A549 (cell line): ENCODE measurements around the gene TUB. TPM values are rescaled to one million over a fixed set of nuclear protein-coding genes. Genes with fewer than 3 reads are reported as not detected.

Experiments
- ATAC-seq, 2 experiments: fragments of 200-7000 bp in 1 of 2; fragments of >200 bp in 1 of 2; cut with Nextera tagmentation in 1 of 2; cut with Tn5 transposase in 1 of 2; 3 replicates each; pipeline versions ENCODE4 v1.8.0 to v1.9.1; 2018 to 2020; ENCODE audit warnings: mild to moderate bottlenecking in 1 of 2, moderate library complexity in 1 of 2
- CTCF ChIA-PET: fragments of 300-600 bp; sonication (Branson Sonifier 250); formaldehyde crosslinking; extraction: SDS; loops from one replicate; lab custom pipeline; 2021; ENCODE audit warnings: antibody characterized with exemption, inconsistent platforms; lab: Yijun Ruan, JAX
- POLR2A ChIA-PET: fragments of 350-600 bp; formaldehyde crosslinking; extraction: SDS; loops from one replicate; lab custom pipeline; 2021; ENCODE audit warnings: antibody characterized with exemption, inconsistent platforms; lab: Yijun Ruan, JAX
- DNase-seq, 2 experiments: peaks; one replicate each; pipeline versions ENCODE4 v3.0.0 to v3.0.0-alpha.2; 2011 to 2016; ENCODE audit warnings: low read depth in 1 of 2, low spot score in 1 of 2
- FAIRE-seq: peaks from 2 replicates; lab custom pipeline; 2011; peaks lifted over from hg19 to GRCh38; lab: Jason Lieb, UNC
- H3K27ac ChIP-seq, 2 experiments: fragments of >200 bp; sonication (Bioruptor Twin); formaldehyde crosslinking; 3 replicates each; pipeline ENCODE4 v1.5.1; 2016 to 2017
- H3K4me1 ChIP-seq: fragments of >200 bp; sonication (Bioruptor Twin); formaldehyde crosslinking; 3 replicates; pipeline ENCODE4 v1.6.1; 2016
- H3K4me2 ChIP-seq: fragments of >200 bp; sonication (Bioruptor Twin); formaldehyde crosslinking; 3 replicates; pipeline ENCODE4 v1.6.1; 2016
- H3K4me3 ChIP-seq: fragments of >200 bp; sonication (Bioruptor Twin); formaldehyde crosslinking; 3 replicates; pipeline ENCODE4 v1.5.1; 2016
- H3K9me3 ChIP-seq: fragments of >200 bp; sonication (Bioruptor Twin); formaldehyde crosslinking; 3 replicates; pipeline ENCODE4 v1.6.1; 2016
- BHLHE40 ChIP-seq: IDR thresholded peaks from 2 replicates; pipeline ENCODE4 v1.6.1; 2012; ENCODE audit warnings: low read depth, low read length, inconsistent platforms
- CEBPB ChIP-seq, 2 experiments: fragments of >200 bp in 1 of 2; sonication (Bioruptor Twin) in 1 of 2; formaldehyde crosslinking in 1 of 2; IDR thresholded peaks; 2 replicates each; pipeline ENCODE4 v1.6.1; 2012 to 2016
- CHD4 ChIP-seq: fragments of 200-600 bp; sonication (generic); IDR thresholded peaks from 2 replicates; pipeline ENCODE4 v1.6.1; 2016; ENCODE audit warnings: antibody characterized with exemption, mild to moderate bottlenecking, borderline replicate concordance
- EHF ChIP-seq: fragments of 250-450 bp; sonication (Bioruptor Pico); IDR thresholded peaks from 2 replicates; pipeline ENCODE4 v1.5.0; 2020; ENCODE audit warnings: mild to moderate bottlenecking
- EHMT2 ChIP-seq: fragments of 200-600 bp; sonication (generic); IDR thresholded peaks from 2 replicates; pipeline ENCODE4 v1.6.1; 2016; ENCODE audit warnings: antibody characterized with exemption, low read depth, mild to moderate bottlenecking, moderate library complexity
- EP300 ChIP-seq, 2 experiments: fragments of >200 bp; sonication (Bioruptor Twin); formaldehyde crosslinking; IDR thresholded peaks; 2 replicates in 1 of 2; 3 replicates in 1 of 2; pipeline ENCODE4 v1.6.1; 2016 to 2017
- ESRRA ChIP-seq: fragments of 150-350 bp; IDR thresholded peaks from 2 replicates; pipeline ENCODE4 v1.6.1; 2014; ENCODE audit warnings: mild to moderate bottlenecking, low read length, borderline replicate concordance
- FOSL2 ChIP-seq, 2 experiments: fragments of 450-650 bp in 1 of 2; fragments of >200 bp in 1 of 2; sonication (Bioruptor Twin) in 1 of 2; formaldehyde crosslinking; IDR thresholded peaks; 2 replicates each; pipeline versions ENCODE4 v1.5.0 to v1.6.1; 2016 to 2020; ENCODE audit warnings: mild to moderate bottlenecking in 1 of 2, moderate library complexity in 1 of 2
- FOXS1 ChIP-seq: fragments of 250-450 bp; sonication (Bioruptor Pico); IDR thresholded peaks from 2 replicates; pipeline ENCODE4 v1.5.0; 2020; ENCODE audit warnings: mild to moderate bottlenecking, moderate library complexity
- GATA3 ChIP-seq: IDR thresholded peaks from 2 replicates; pipeline ENCODE4 v1.6.1; 2012; ENCODE audit warnings: borderline replicate concordance
- HEYL ChIP-seq: fragments of 250-450 bp; sonication (Bioruptor Pico); IDR thresholded peaks from 2 replicates; pipeline ENCODE4 v1.8.0; 2021; ENCODE audit warnings: mild to moderate bottlenecking, moderate library complexity
- HOXA7 ChIP-seq: fragments of 250-450 bp; sonication (Bioruptor Pico); IDR thresholded peaks from 2 replicates; pipeline ENCODE4 v1.5.0; 2020; ENCODE audit warnings: mild to moderate bottlenecking, moderate library complexity
- HOXB13 ChIP-seq: fragments of 250-450 bp; sonication (Bioruptor Pico); IDR thresholded peaks from 2 replicates; pipeline ENCODE4 v1.5.0; 2020; ENCODE audit warnings: low read depth, mild to moderate bottlenecking, moderate library complexity
- HOXB5 ChIP-seq: fragments of 250-450 bp; sonication (Bioruptor Pico); IDR thresholded peaks from 2 replicates; pipeline ENCODE4 v1.5.0; 2020; ENCODE audit warnings: mild to moderate bottlenecking, moderate library complexity
- JUN ChIP-seq, 2 experiments: fragments of >200 bp; sonication (Bioruptor Twin); formaldehyde crosslinking; IDR thresholded peaks; 2 replicates in 1 of 2; 3 replicates in 1 of 2; pipeline ENCODE4 v1.6.1; 2016 to 2017
- JUNB ChIP-seq: fragments of >200 bp; sonication (Bioruptor Twin); formaldehyde crosslinking; IDR thresholded peaks from 2 replicates; pipeline ENCODE4 v1.6.1; 2016
- KDM1A ChIP-seq: fragments of 200-600 bp; sonication (generic); IDR thresholded peaks from 2 replicates; pipeline ENCODE4 v1.6.1; 2016; ENCODE audit warnings: low read depth, mild to moderate bottlenecking
- MAFK ChIP-seq: fragments of 450-650 bp; IDR thresholded peaks from 2 replicates; pipeline ENCODE4 v1.6.1; 2014; ENCODE audit not compliant: partially characterized antibody
- MAZ ChIP-seq: fragments of 150-350 bp; IDR thresholded peaks from 2 replicates; pipeline ENCODE4 v1.6.1; 2014; ENCODE audit warnings: antibody characterized with exemption, low read depth, low read length, borderline replicate concordance
- MYC ChIP-seq: IDR thresholded peaks from 2 replicates; pipeline ENCODE4 v1.6.1; 2012; ENCODE audit warnings: mild to moderate bottlenecking, inconsistent platforms, low read length, improper control_type of control experiment, borderline replicate concordance
- NFE2L2 ChIP-seq: fragments of 150-350 bp; conservative IDR thresholded peaks from 2 replicates; pipeline ENCODE4 v1.6.1; 2014; ENCODE audit warnings: low read length
- NR3C1 ChIP-seq: fragments of >200 bp; sonication (Bioruptor Twin); formaldehyde crosslinking; IDR thresholded peaks from 3 replicates; pipeline ENCODE4 v1.6.1; 2017
- PHF8 ChIP-seq: fragments of 200-600 bp; sonication (generic); IDR thresholded peaks from 2 replicates; pipeline ENCODE4 v1.6.1; 2016; ENCODE audit warnings: low read depth, mild to moderate bottlenecking, antibody characterized with exemption, moderate library complexity, borderline replicate concordance
- POLR2A ChIP-seq: IDR thresholded peaks from 2 replicates; pipeline ENCODE4 v1.6.1; 2012; ENCODE audit warnings: mild to moderate bottlenecking, low read length
- RAD21 ChIP-seq, 2 experiments: fragments of >200 bp in 1 of 2; sonication (Bioruptor Twin) in 1 of 2; formaldehyde crosslinking in 1 of 2; IDR thresholded peaks in 1 of 2; conservative IDR thresholded peaks in 1 of 2; 2 replicates in 1 of 2; 3 replicates in 1 of 2; pipeline ENCODE4 v1.6.1; 2012 to 2018; ENCODE audit warnings: inconsistent platforms in 1 of 2
- RARB ChIP-seq: fragments of 250-450 bp; sonication (Bioruptor Pico); IDR thresholded peaks from 2 replicates; pipeline ENCODE4 v1.8.0; 2021; ENCODE audit warnings: mild to moderate bottlenecking, moderate library complexity
- RCOR1 ChIP-seq: fragments of 150-350 bp; IDR thresholded peaks from 2 replicates; pipeline ENCODE4 v1.6.1; 2014; ENCODE audit warnings: antibody characterized with exemption, low read length, low read depth
- RFX5 ChIP-seq: fragments of 450-650 bp; IDR thresholded peaks from 2 replicates; pipeline ENCODE4 v1.7.1; 2014; ENCODE audit warnings: antibody characterized with exemption, mild to moderate bottlenecking, moderate library complexity
- RNF2 ChIP-seq: fragments of 200-600 bp; sonication (generic); IDR thresholded peaks from 2 replicates; pipeline ENCODE4 v1.6.1; 2016; ENCODE audit warnings: low read depth, mild to moderate bottlenecking, antibody characterized with exemption, moderate library complexity, borderline replicate concordance
- SREBF2 ChIP-seq: fragments of 450-650 bp; IDR thresholded peaks from 2 replicates; pipeline ENCODE4 v1.6.1; 2014; ENCODE audit warnings: mild to moderate bottlenecking, moderate library complexity
- TP53 ChIP-seq: fragments of 250-450 bp; sonication (Bioruptor Pico); IDR thresholded peaks from 2 replicates; pipeline ENCODE4 v1.5.0; 2021; ENCODE audit warnings: mild to moderate bottlenecking, moderate library complexity
- WGBS: methylation state at CpG from one replicate; pipeline ENCODE4 v1.1.6; 2017; ENCODE audit errors: missing lambda C conversion rate; 5-methylcytosine and 5-hydroxymethylcytosine counted together
- polyA plus RNA-seq, 4 experiments: library from polyadenylated mRNA; depleted of rRNA in 3 of 4; stranded (reverse); fragments of >200 nt; fragmentation: RNase III in 1 of 4; extraction: RNeasy Plus Mini Kit Qiagen cat#74134 plus additional on column Dnase treatment in 1 of 4; gene quantifications; 2 replicates in 3 of 4; 3 replicates in 1 of 4; pipeline ENCODE4 v1.2.3, GENCODE V29; 2011 to 2017
- TF ChIP-seq, protein P1 (sequence below): fragments of 250-450 bp; sonication (Bioruptor Pico); IDR thresholded peaks from 2 replicates; pipeline ENCODE4 v1.5.0; 2020; ENCODE audit warnings: low read depth, mild to moderate bottlenecking, moderate library complexity
- TF ChIP-seq, protein P2 (sequence below): IDR thresholded peaks from 2 replicates; pipeline ENCODE4 v1.6.1; 2012; ENCODE audit warnings: low read depth, borderline replicate concordance

TUB gene
- polyA plus RNA-seq, 2 of the 4 experiments (the other 2 are of a cell fraction) = 11.3 to 13.2 TPM

DNA sequence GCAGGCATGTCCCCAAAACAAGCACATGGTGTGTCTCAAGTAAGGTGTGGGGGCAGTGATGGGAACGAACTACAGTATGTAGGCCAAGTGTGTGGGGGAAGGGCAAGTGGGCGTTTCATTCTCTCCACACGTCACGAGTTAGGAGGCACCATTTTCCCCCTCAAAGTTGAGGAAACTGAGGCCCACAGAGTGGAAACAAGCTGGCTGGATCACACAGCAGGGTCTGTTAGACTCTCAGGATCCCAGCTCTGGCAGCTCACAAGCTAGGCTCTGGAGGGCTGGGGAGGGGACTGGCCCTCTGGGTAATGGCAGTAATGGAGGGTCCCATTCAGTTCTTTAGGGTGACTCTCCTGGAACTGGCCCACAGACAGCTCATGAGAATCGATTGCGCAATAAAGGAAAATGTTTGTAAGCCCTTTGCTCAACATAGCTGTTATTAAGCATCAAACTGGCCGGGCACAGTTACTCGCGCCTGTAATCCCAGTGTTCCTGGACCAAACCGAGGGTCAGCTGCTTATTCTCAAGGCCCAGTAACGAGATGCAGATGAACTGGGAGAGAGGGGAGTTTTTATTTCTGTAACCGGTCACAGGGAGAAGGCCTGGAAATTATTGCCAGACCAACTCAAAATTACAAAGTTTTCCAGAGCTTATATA, 24.1 kb upstream of the TUB start:
- no peaks in the 10 kb centered on the region for H3K4me1 ChIP-seq
- H3K27ac ChIP-seq = no peak overlapping the region
- no peak for FAIRE-seq
- WGBS = 57% methylated on average over 12 of the region's 12 CpGs
- no peak for DNase-seq
- no peak for ATAC-seq
- H3K4me2 ChIP-seq = no peak overlapping the region
- no peaks in the 10 kb centered on the region for H3K9me3 ChIP-seq
- TF ChIP-seq CEBPB (IDR thresholded peaks at IDR 0.05) = peak; percentile 96 to 97
- TF ChIP-seq, protein P1, sequence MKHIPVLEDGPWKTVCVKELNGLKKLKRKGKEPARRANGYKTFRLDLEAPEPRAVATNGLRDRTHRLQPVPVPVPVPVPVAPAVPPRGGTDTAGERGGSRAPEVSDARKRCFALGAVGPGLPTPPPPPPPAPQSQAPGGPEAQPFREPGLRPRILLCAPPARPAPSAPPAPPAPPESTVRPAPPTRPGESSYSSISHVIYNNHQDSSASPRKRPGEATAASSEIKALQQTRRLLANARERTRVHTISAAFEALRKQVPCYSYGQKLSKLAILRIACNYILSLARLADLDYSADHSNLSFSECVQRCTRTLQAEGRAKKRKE (CRISPR knock-in tag) = no peak
- TF ChIP-seq GATA3 = no peak
- TF ChIP-seq CHD4 = no peak
- no peak overlapping the region for H3K4me3 ChIP-seq
- POLR2A ChIA-PET = no interaction called here
- CTCF ChIA-PET = interaction anchor here (1.5 to 9.8 kb wide), 4 partner anchors 17 to 42 kb away, joined by 4 to 57 read pairs (median 12); no protein-coding TSS in a partner anchor

DNA sequence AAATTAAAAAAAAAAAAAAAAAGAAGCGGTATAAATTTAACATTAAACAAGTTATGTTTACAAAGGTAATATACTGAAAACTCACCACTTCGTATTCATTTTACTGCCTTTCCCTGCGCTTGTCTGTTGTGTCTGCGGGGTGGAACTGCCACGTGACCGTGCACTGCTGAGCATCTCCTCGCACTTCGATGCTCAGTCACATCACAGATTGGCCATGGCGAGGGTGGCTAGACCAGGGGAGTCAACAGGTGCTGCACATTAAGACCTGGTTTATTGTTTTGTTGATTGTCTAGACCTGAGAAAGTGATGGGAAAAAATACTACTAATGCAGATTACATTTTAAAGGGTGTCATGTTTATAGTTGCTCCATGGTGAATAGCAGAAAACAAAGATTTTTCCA, 22.8 kb upstream of the TUB start:
- ChIA-PET CTCF (interaction anchor here (9.8 kb wide), 1 partner anchor 24 kb away, joined by 57 read pairs; no protein-coding TSS in a partner anchor), POLR2A (no interaction called here)
- 93% methylated on average over 9 of the region's 9 CpGs for WGBS
- no peak for ATAC-seq
- Histone ChIP-seq H3K4me1 (no peaks in the 10 kb centered on the region), H3K4me3 (no peak overlapping the region), H3K27ac (no peak overlapping the region), H3K4me2 (no peak overlapping the region), H3K9me3 (no peaks in the 10 kb centered on the region)
- no peak for TF ChIP-seq HOXB5 (CRISPR knock-in tag)
- TF ChIP-seq, protein P2, sequence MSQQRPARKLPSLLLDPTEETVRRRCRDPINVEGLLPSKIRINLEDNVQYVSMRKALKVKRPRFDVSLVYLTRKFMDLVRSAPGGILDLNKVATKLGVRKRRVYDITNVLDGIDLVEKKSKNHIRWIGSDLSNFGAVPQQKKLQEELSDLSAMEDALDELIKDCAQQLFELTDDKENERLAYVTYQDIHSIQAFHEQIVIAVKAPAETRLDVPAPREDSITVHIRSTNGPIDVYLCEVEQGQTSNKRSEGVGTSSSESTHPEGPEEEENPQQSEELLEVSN = no peak
- TF ChIP-seq HOXB13 (CRISPR knock-in tag) = no peak
- TF ChIP-seq ESRRA = no peak
- no peak for TF ChIP-seq RNF2
- no peak for TF ChIP-seq EHF (CRISPR knock-in tag)
- no peak for TF ChIP-seq FOSL2 (IDR thresholded peaks at IDR 0.05)
- TF ChIP-seq FOSL2 (CRISPR knock-in tag; IDR thresholded peaks at IDR 0.05) = no peak
- no peak for TF ChIP-seq CHD4
- no peak for TF ChIP-seq MAZ
- TF ChIP-seq PHF8 = no peak
- no peak for TF ChIP-seq EHMT2
- no peak for TF ChIP-seq NFE2L2
- no peak for TF ChIP-seq RCOR1
- TF ChIP-seq RFX5 = no peak
- no peak for TF ChIP-seq CEBPB (IDR thresholded peaks at IDR 0.05)
- TF ChIP-seq RAD21 (conservative IDR thresholded peaks at IDR 0.05 in 1 of 2, IDR thresholded peaks at IDR 0.05 in 1 of 2) = no peak
- no peak for TF ChIP-seq HEYL (CRISPR knock-in tag)
- TF ChIP-seq TP53 (CRISPR knock-in tag) = no peak
- TF ChIP-seq MYC = no peak
- FAIRE-seq = no peak
- no peak for DNase-seq

DNA sequence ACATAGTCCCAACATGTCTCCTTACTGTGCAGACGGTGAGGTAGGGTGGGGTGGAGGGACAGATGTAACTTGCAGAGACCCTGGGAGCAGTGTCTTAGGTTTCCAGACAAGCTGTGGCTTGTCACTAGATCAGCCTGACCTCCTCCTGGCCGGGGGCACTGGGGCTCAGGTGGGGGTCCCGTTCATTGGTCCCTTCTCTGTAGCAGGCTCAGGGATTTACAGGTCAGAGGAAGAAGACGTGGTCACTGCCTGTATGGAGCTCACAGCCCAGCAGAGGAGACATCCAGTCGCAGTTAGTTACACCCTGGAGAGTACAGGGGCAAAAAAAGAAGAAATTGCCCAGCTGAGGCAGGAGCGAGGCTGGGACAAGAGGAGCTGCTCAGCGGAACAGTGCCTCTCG, 22.0 kb upstream of the TUB start:
- ATAC-seq (no peak), FAIRE-seq (no peak), DNase-seq (no peak)
- Histone ChIP-seq H3K4me1 (no peaks in the 10 kb centered on the region), H3K4me3 (no peak overlapping the region), H3K9me3 (no peaks in the 10 kb centered on the region), H3K4me2 (no peak overlapping the region), H3K27ac (no peak overlapping the region)
- CTCF ChIA-PET = interaction anchor here (1.1 to 9.8 kb wide), 3 partner anchors 24 to 40 kb away, joined by 4 to 57 read pairs (median 6); no protein-coding TSS in a partner anchor
- POLR2A ChIA-PET = interaction anchor here (0.6 kb wide), 1 partner anchor 715 kb away, joined by 3 read pairs; no protein-coding TSS in a partner anchor
- 60% methylated on average over 7 of the region's 8 CpGs for WGBS
- TF ChIP-seq FOSL2 (IDR thresholded peaks at IDR 0.05) (no peak), FOSL2 (CRISPR knock-in tag; IDR thresholded peaks at IDR 0.05) (no peak), HEYL (CRISPR knock-in tag) (no peak), JUNB (no peak), MAFK (no peak), CHD4 (no peak), GATA3 (no peak), HOXA7 (CRISPR knock-in tag) (no peak), EP300 (IDR thresholded peaks at IDR 0.05) (no peak), MYC (no peak), JUN (IDR thresholded peaks at IDR 0.05) (no peak), FOXS1 (CRISPR knock-in tag) (no peak), NR3C1 (no peak), RCOR1 (no peak), BHLHE40 (no peak), KDM1A (no peak), NFE2L2 (no peak), EHF (CRISPR knock-in tag) (no peak), SREBF2 (no peak), RARB (CRISPR knock-in tag) (no peak), POLR2A (no peak)
